Common myeloid progenitor, CD34-positive (primary cell): ENCODE data around the gene GSTM5.

Experiments used
- CTCF ChIA-PET: fragments of 350-600 bp; sonication (Branson Sonifier 250); formaldehyde crosslinking; loops from one replicate; lab custom pipeline; 2021; ENCODE audit warnings: antibody characterized with exemption; lab: Charles Lee
- POLR2A ChIA-PET: fragments of 350-600 bp; sonication (Branson Sonifier 250); formaldehyde crosslinking; loops from one replicate; lab custom pipeline; 2021; ENCODE audit warnings: antibody characterized with exemption; lab: Charles Lee
- DNase-seq, 3 donors: peaks; one replicate each; pipeline versions ENCODE4 v3.0.0 to v3.0.0-alpha.2; 2013
- H3K27ac ChIP-seq, 2 experiments: 1 replicate in 1 of 2; 2 replicates in 1 of 2; pipeline ENCODE4 v1.7.0; 2013; ENCODE audit warnings: inconsistent platforms in 2 of 2, low read length in 2 of 2, mild to moderate bottlenecking in 2 of 2, low read depth in 1 of 2, moderate library complexity in 1 of 2; ENCODE audit not compliant: severe bottlenecking in 2 of 2, insufficient read depth in 1 of 2, poor library complexity in 1 of 2
- H3K27me3 ChIP-seq, 5 experiments: replicated peaks in 2 of 5; 1 replicate in 3 of 5; 2 replicates in 2 of 5; pipeline versions ENCODE4 v1.6.1 to v1.7.0; 2013; ENCODE audit warnings: low read length in 4 of 5, mild to moderate bottlenecking in 2 of 5, moderate library complexity in 2 of 5, inconsistent platforms in 1 of 5; ENCODE audit not compliant: insufficient read depth in 5 of 5, control insufficient read depth in 4 of 5
- H3K36me3 ChIP-seq, 4 experiments: 1 replicate in 2 of 4; 2 replicates in 2 of 4; pipeline versions ENCODE4 v1.6.1 to v1.7.0; 2013; ENCODE audit warnings: low read length in 3 of 4, control low read depth in 1 of 4, mild to moderate bottlenecking in 1 of 4; ENCODE audit not compliant: control insufficient read depth in 4 of 4, insufficient read depth in 4 of 4
- H3K4me1 ChIP-seq, 4 experiments: 1 replicate in 3 of 4; 2 replicates in 1 of 4; pipeline versions ENCODE4 v1.6.1 to v1.7.1; 2013; ENCODE audit warnings: low read length in 3 of 4, mild to moderate bottlenecking in 3 of 4, control low read depth in 1 of 4, inconsistent platforms in 1 of 4, moderate library complexity in 1 of 4; ENCODE audit not compliant: control insufficient read depth in 4 of 4, insufficient read depth in 4 of 4; ENCODE audit errors: control extremely low read depth in 1 of 4
- H3K4me3 ChIP-seq, 7 experiments: 1 replicate in 4 of 7; 2 replicates in 3 of 7; pipeline versions ENCODE4 v1.5.1 to v1.7.0; 2013; ENCODE audit warnings: mild to moderate bottlenecking in 7 of 7, low read length in 6 of 7, moderate library complexity in 6 of 7, inconsistent platforms in 2 of 7, low read depth in 2 of 7, control low read depth in 1 of 7; ENCODE audit not compliant: insufficient read depth in 4 of 7, control insufficient read depth in 1 of 7; ENCODE audit errors: extremely low read depth in 1 of 7
- H3K9me3 ChIP-seq, 5 experiments: 1 replicate in 4 of 5; 2 replicates in 1 of 5; pipeline versions ENCODE4 v1.6.1 to v1.7.1; 2013; ENCODE audit warnings: low read length in 4 of 5, mild to moderate bottlenecking in 2 of 5, inconsistent platforms in 1 of 5, low read depth in 1 of 5, moderate library complexity in 1 of 5; ENCODE audit not compliant: control insufficient read depth in 4 of 5, insufficient read depth in 2 of 5; ENCODE audit errors: control extremely low read depth in 1 of 5
- WGBS: methylation state at CpG from one replicate; pipeline ENCODE4 v1.1.5; 2013; ENCODE audit not compliant: insufficient coverage; 5-methylcytosine and 5-hydroxymethylcytosine counted together

Gene GSTM5

DNA sequence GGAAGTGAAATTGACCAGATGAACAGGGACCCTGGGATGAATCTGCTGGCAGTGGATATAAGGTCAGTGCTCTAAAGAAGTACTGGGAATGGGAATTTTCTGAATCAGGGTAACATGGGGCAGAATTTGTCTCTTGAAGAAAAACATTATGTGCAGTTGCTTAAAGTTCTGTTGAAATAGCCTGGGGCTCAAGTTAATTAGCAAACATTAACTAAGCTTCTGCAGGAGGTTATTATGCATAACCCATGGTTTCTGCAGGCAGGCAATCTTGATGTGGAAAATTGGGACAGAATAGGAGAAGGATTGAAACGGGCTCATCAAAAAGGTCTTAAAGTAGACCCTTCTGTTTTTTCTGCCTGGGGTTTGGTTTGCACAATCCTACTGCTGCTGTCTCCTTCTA is 14.0 kb downstream of the GSTM5 start:
- no peak overlapping the region for H3K27ac ChIP-seq
- H3K4me1 ChIP-seq: no peaks in the 10 kb centered on the region
- ChIA-PET POLR2A (no interaction called here), CTCF (no interaction called here)
- H3K27me3 ChIP-seq: peaks cover 0 to 2% (median 0%) of the 10 kb centered on the region in 5 experiments
- WGBS: 89% methylated on average over 1 of the region's 1 CpG
- H3K9me3 ChIP-seq: peaks cover 0 to 15% (median 2%) of the 10 kb centered on the region in 5 experiments
- DNase-seq: no peak
- H3K36me3 ChIP-seq: no peaks in the 10 kb centered on the region
- peak overlapping the region in 1 of 7 experiments; percentile 14 for H3K4me3 ChIP-seq

DNA sequence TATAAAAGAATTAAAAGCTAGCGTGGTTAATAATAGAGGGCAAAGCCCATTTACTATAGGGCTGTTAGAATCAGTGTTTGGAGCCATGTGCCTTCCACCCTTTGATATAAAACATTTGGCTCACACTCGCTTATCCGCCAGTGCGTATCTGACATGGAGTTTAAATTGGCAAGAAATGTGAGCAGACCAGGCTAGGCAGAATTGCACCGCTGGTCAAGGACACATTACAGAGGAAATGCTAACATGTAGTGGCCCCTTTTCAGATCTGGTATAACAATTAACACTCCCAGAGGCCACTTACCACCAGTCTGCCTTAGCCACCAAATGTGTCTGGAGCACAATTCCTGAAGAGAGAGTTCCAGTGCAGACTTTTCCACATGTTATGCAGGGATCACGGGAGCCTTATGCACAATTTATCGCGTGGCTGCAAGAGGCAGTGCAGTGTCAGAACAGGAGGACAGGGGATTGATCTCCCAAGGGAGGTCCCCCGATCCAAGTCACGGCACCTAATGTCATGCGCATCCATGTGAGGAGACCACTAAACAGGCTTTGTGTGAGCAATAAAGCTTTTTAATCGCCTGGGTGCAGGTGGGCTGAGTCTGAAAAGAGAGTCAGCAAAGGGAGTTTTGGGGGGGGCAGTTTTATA is 14.8 kb downstream of the GSTM5 start:
- no peak overlapping the region for H3K4me3 ChIP-seq
- H3K27ac ChIP-seq: no peak overlapping the region
- peaks cover 0 to 2% (median 0%) of the 10 kb centered on the region in 5 experiments for H3K27me3 ChIP-seq
- H3K9me3 ChIP-seq: peaks cover 0 to 15% (median 2%) of the 10 kb centered on the region in 5 experiments
- ChIA-PET POLR2A (interaction anchor here (0.7 kb wide), 1 partner anchor 24 kb away, joined by 3 read pairs; no protein-coding TSS in a partner anchor), CTCF (no interaction called here)
- WGBS: 94% methylated on average over 10 of the region's 12 CpGs
- H3K4me1 ChIP-seq: no peaks in the 10 kb centered on the region
- DNase-seq: no peak
- H3K36me3 ChIP-seq: no peaks in the 10 kb centered on the region

DNA sequence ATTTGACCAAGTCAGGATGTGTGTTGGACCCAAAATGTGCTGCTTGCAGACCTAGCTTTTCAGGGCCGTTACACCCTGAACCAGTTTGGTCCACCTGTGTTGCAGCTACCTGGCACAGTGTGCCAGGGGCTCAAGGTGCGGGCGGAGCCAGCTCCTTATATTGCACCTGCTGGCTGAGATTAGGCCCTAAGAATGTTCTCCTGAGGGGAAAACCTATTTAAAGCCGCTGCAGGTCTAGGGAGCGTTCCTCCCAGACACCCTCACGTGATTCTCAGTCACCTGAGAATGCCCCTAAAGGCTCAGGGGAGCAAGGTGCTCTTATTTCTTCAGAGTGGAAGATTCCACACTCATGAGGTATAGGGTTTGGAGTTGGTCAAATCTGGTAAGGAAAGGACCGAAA is 16.8 kb downstream of the GSTM5 start:
- ChIA-PET CTCF (interaction anchor here (1.4 to 1.6 kb wide), 2 partner anchors 10 to 21 kb away, joined by 3 read pairs; no protein-coding TSS in a partner anchor), POLR2A (no interaction called here)
- 100% methylated on average over 3 of the region's 7 CpGs for WGBS
- Histone ChIP-seq H3K27ac (no peak overlapping the region), H3K9me3 (peaks cover 0 to 15% (median 2%) of the 10 kb centered on the region in 5 experiments), H3K4me3 (no peak overlapping the region), H3K4me1 (no peaks in the 10 kb centered on the region), H3K27me3 (peaks cover 0 to 2% (median 0%) of the 10 kb centered on the region in 5 experiments), H3K36me3 (no peaks in the 10 kb centered on the region)
- no peak for DNase-seq

DNA sequence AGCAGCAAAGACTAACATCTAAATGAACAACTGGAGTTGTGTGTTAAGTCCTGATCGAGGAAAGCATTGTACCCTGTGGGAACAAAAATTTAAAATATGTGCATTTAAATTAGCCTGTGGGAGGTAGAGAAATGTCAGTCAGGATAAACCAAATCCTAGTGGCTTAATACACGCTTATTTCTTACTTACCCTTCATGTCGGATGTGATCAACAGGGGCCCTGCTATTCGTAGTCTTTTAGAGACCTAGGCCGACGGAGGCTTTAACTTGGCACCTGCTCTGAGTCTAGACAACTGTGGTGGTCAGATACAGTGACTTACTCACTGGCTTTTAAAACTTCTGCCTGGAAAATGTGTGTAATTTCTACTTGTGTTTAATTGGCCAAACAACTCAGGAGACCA is 18.6 kb downstream of the GSTM5 start:
- H3K27ac ChIP-seq: no peak overlapping the region
- H3K36me3 ChIP-seq: no peaks in the 10 kb centered on the region
- no peaks in the 10 kb centered on the region for H3K4me1 ChIP-seq
- no peak overlapping the region for H3K4me3 ChIP-seq
- peaks cover 0 to 10% (median 0%) of the 10 kb centered on the region in 5 experiments for H3K9me3 ChIP-seq
- no peak for DNase-seq
- POLR2A ChIA-PET: interaction anchor here (0.6 kb wide), 1 partner anchor 28 kb away, joined by 3 read pairs; no protein-coding TSS in a partner anchor
- peaks cover 0 to 2% (median 0%) of the 10 kb centered on the region in 5 experiments for H3K27me3 ChIP-seq
- CTCF ChIA-PET: no interaction called here
- 100% methylated on average over 6 of the region's 6 CpGs for WGBS

DNA sequence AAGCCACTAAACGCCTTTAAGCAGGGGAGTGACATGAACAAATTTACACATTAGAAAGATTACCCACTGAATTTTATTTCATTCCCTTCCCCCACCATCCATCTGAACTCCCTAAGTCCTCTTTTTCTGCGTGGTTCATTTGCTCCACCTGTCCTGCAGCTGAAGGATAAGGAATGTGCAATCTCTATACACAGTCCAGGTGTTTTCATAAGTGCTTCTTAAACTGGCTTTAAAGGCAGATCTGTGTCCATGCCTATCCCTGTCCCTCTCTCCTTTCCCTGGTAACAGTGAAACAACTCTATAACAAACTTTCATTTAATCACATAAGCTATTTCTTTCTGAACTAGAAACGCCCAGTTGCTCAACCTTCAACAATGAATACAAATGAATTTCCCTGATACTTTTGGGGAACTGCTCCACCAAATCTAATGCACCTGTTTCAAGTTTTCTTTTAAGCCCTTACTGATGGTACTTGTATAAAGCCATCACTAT is 20.4 kb downstream of the GSTM5 start:
- DNase-seq: no peak
- ChIA-PET POLR2A (no interaction called here), CTCF (no interaction called here)
- Histone ChIP-seq H3K36me3 (peaks cover 0 to 7% (median 0%) of the 10 kb centered on the region in 4 experiments), H3K4me1 (no peaks in the 10 kb centered on the region), H3K27me3 (peaks cover 0 to 2% (median 0%) of the 10 kb centered on the region in 5 experiments), H3K27ac (no peak overlapping the region), H3K9me3 (no peaks in the 10 kb centered on the region), H3K4me3 (no peak overlapping the region)
- WGBS: 84% methylated on average over 3 of the region's 3 CpGs

DNA sequence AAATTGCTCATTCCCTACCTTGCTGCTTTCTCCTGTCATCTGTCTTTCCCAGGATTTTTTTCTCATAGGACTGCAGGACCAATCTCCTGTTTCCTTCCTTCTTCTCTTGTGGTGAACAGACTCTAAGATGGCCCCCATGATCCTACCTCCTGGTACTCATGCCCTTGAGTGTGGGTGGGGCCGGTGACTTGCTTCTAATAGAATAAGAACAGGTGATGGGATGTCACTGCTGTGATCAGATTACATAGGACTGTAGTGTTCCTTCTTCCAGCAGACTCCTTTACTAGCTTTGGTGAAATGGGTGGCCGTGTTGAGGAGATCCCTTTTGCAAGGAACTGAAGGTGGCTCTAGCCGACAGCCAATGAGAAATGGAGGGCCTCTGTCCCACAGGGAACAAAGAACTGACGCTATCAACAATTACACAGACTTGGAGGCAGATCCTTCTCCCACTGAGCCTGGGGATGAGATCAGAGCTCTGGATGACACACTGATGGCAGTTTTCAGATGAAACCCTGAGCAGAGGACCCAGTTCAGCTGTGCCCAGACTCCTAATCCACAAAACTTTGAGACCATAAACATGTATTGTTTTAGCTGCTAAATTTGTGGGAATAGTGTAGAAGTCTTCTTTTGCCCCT is 21.3 kb downstream of the GSTM5 start:
- 100% methylated on average over 3 of the region's 4 CpGs for WGBS
- Histone ChIP-seq H3K9me3 (no peaks in the 10 kb centered on the region), H3K27me3 (peaks cover 0 to 2% (median 0%) of the 10 kb centered on the region in 5 experiments), H3K27ac (no peak overlapping the region), H3K4me3 (no peak overlapping the region), H3K36me3 (peaks cover 0 to 12% (median 0%) of the 10 kb centered on the region in 4 experiments), H3K4me1 (no peaks in the 10 kb centered on the region)
- POLR2A ChIA-PET: no interaction called here
- CTCF ChIA-PET: interaction anchor here (1.1 to 1.6 kb wide), 4 partner anchors 20 to 251 kb away, joined by 3 to 4 read pairs (median 3); partner anchors contain the start of gene AHCYL1
- DNase-seq: no peak
